GM10847 (cell line): ENCODE measurements around the gene ADCY4.
A peak's percentile ranks its signal among the peaks of the same experiment; 100 is the strongest.

Source experiments
- POLR2A ChIP-seq: IDR thresholded peaks from 2 replicates; pipeline ENCODE4 v1.6.1; 2011; ENCODE audit not compliant: insufficient read length; ENCODE audit errors: extremely low read depth

Gene ADCY4

GRCh38 chr14:24280797-24281460 lies 53.9 kb downstream of the ADCY4 start:
- no peak for TF ChIP-seq POLR2A

GRCh38 chr14:24279301-24280186 lies 55.3 kb downstream of the ADCY4 start:
- no peak for TF ChIP-seq POLR2A

- TF ChIP-seq POLR2A, result no peak
Measured at GRCh38 chr14:24278424-24278823, 56.4 kb downstream of the ADCY4 start.

DNA sequence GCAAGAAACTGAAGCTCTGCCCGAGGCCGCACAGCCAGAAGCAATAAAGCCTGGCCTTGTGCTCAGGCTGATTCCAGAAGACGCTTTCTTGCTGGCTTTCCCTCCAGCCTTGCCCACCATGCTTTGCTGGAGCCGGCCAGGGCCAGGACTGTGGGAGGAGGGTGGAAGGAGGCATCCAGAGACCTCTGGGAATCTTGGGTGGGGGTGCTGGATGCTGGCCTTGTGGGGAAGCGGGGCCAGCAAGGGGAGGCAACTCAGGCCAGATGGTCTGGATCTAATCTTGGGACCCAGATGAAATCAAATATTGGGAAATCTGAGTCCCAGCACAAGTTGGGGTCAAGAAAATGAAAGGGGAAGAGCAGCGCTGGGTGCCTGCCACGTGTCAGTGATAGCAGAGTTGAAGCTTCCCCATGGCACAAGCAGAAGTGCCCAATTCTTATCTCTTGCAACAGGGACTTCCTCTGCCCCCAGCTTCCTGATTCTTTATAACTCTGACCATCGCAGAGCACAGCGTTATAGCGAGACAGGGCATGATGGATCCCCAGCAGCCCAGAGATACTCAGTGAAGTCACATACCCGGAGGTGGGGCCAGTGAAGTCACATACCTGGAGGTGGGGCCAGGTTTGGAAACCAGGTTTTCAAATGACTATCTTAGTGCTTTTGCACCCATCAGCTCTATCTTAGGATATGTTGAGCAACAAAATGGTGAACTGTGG lies 57.1 kb downstream of the ADCY4 start:
- TF ChIP-seq POLR2A, result no peak

- TF ChIP-seq POLR2A, result no peak
Measured at GRCh38 chr14:24277071-24277470, 57.8 kb downstream of the ADCY4 start.

- no peak for TF ChIP-seq POLR2A
Measured at GRCh38 chr14:24274101-24274543, 60.7 kb downstream of the ADCY4 start.

- TF ChIP-seq POLR2A, result no peak
Measured at GRCh38 chr14:24273422-24273998, 61.4 kb downstream of the ADCY4 start.

GRCh38 chr14:24272467-24272866 lies 62.4 kb downstream of the ADCY4 start:
- TF ChIP-seq POLR2A, result no peak

GRCh38 chr14:24271834-24272263 lies 63.0 kb downstream of the ADCY4 start:
- no peak for TF ChIP-seq POLR2A

DNA sequence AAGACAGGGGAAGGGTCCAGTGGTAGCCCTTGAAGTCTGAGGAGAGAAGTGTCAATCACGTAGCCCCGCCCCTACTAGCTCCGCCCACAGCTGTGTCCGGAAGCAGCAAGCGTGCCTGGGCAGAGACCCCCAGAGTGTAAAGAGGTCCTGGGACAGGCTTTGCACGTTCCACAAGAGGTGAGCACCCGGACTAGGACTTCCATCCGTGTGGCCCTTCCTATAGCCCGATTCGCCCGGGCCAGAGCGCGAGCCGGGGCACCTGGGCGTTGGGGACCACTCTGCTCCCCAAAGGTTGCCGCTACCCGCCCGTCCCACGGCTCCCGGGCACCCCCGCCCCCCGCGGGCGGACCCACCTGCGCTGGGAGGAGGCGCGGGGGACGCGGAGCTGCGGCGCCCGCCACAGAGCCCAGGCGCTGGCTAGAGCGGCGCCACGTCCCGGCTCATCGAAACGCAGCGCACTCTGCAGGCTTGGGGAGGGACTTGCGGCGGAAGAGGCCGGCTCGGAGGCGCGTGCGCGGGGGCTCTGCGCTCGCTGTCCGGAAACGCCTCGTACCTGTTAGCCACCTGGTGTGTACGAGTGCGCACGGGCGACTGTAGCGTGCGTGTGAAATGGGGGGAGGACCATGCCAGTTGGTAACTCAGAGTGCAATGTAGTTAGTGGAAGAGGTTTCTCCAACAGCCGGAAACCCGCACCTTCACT lies 63.6 kb downstream of the ADCY4 start, which contains the start of gene RABGGTA:
Gene RABGGTA, minus strand, starts transcription at position 464 of the 700 bp plus-strand sequence. CDS start 482 bp downstream, outside the sequence.
- TF ChIP-seq POLR2A, result peak; percentile 82

DNA sequence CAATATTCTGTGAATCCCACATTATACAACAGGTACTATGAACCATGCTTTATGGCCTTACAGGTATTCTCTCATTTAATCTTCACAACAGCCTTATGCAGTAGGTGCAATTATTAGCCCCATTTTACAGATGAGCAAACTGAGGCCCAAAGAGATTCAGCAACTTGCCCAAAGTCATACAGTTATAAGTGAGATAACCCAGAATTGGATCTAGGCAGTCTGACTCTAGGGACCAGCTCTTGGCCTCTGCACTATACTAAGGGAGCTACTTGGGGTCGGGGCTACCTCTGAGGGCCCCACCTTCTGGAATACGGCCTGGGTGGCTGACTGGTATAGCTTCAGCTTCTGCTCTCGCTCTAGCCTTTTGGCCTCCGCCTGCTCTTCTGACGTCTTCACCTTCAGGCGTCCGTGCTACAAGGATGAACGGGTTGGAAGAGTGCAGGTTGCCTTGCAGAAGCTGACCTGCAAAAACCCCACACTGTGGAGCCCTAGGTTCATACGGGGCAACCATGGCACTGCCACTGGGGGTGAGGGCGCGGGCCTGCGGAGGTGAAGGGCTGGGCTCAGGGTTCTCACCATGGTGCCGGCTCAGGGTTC lies 64.2 kb downstream of the ADCY4 start:
- no peak for TF ChIP-seq POLR2A

DNA sequence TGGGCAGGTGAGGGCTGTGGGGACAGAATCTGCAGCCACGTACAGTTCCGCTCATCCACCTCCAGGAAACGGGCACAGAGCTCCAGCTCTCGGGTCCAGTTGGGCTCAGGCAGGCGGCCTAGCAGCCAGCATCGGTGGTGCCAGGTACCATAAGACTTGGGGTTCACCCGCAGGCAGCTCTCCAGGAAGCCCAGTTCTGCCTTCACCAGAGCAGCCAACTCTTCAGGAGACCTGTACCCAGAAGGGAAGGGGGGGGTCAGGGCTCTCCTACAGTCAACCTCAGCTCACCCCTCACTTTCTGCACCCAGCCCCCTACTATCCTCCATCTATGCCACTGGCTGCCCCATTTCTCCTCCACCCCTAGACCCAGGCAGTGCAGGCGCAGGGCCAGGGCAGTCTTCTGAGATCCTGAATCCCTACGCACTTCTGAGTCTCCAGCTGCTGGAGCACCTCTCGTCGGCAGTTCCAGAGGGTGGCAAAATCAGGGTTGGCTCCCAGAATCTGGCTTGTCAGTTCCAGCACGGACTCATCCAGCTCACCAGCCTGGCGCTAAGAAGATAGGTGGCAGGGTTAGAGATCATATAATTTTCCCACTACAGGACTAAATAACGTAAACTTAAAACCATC lies 64.8 kb downstream of the ADCY4 start:
- no peak for TF ChIP-seq POLR2A

DNA sequence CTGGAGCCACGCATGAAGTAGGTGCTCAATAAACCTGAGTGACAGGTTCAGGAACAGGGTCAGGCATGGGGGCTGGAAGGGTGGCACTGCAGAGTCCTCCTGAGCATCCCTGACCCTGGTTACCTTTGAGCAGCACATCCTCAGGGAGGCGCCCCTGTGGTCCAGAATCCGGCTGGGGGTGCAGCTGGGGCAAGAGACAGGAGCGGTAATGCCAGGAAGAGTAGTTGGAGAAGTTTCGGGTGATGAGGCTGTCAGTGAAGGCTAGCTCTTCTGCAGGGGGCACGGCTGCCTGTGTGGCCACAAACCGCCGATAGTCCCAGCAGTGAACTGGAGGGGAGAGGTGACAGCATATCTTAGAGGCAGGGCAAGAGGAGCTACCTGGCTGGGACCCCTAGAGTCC lies 65.5 kb downstream of the ADCY4 start:
- TF ChIP-seq POLR2A, result no peak
